GM12865 (cell line): Measurements from ENCODE around the gene LLGL1.

Source experiments
- DNase-seq: peaks from one replicate; pipeline ENCODE4 v3.0.0; 2010; ENCODE audit warnings: low read depth
- H3K4me3 ChIP-seq: 2 replicates; pipeline ENCODE4 v1.5.1; 2011; ENCODE audit warnings: mild to moderate bottlenecking, low read depth, low read length, control low read depth
- CTCF ChIP-seq: IDR thresholded peaks from 2 replicates; pipeline ENCODE4 v1.5.1; 2011; ENCODE audit warnings: low read length, control low read depth, low read depth, inconsistent platforms; ENCODE audit not compliant: insufficient read depth; ENCODE audit errors: missing control alignments

LLGL1 gene

GRCh38 chr17:18259621-18260331 lies 34.3 kb downstream of the LLGL1 start:
- DNase-seq, result no peak
- H3K4me3 ChIP-seq, result peak overlapping the region; percentile 52
- TF ChIP-seq CTCF, result no peak

GRCh38 chr17:18260332-18261145 lies 35.1 kb downstream of the LLGL1 start, which contains the start of gene MIEF2:
TSS of gene MIEF2 (plus strand) at chr17:18260662. CDS start at chr17:18262721, 2,059 bp downstream.
- peak; percentile 96 for DNase-seq
- H3K4me3 ChIP-seq, result peak within 1 kb of the TSS; percentile 62
- no peak for TF ChIP-seq CTCF

GRCh38 chr17:18261146-18261515 lies 35.7 kb downstream of the LLGL1 start:
- H3K4me3 ChIP-seq, result peak overlapping the region; percentile 62
- no peak for TF ChIP-seq CTCF
- DNase-seq, result peak; percentile 57

GRCh38 chr17:18261659-18262058 lies 36.2 kb downstream of the LLGL1 start:
- DNase-seq, result no peak
- H3K4me3 ChIP-seq, result peak overlapping the region; percentile 62
- TF ChIP-seq CTCF, result no peak

- no peak for DNase-seq
- TF ChIP-seq CTCF, result no peak
- H3K4me3 ChIP-seq, result no peak overlapping the region
Measured at GRCh38 chr17:18262111-18262510, 36.7 kb downstream of the LLGL1 start.

GRCh38 chr17:18262641-18263040 lies 37.2 kb downstream of the LLGL1 start:
- DNase-seq, result no peak
- TF ChIP-seq CTCF, result no peak
- H3K4me3 ChIP-seq, result no peak overlapping the region
